Esophagus muscularis mucosa (tissue), 3 donors: ENCODE data around the gene MEIS2.

Source experiments
- POLR2A ChIP-seq: fragments of 450-650 bp; IDR thresholded peaks from one replicate; pipeline ENCODE4 v1.6.1; 2017; ENCODE audit warnings: antibody characterized with exemption, moderate library complexity, mild to moderate bottlenecking, low read depth
- TF ChIP-seq, protein P1 (sequence below), 3 experiments: fragments of 200-600 bp in 2 of 3; fragments of 450-650 bp in 1 of 3; sonication (generic) in 2 of 3; IDR thresholded peaks; one replicate each; pipeline ENCODE4 v1.5.1; 2017 to 2019; ENCODE audit warnings: antibody characterized with exemption in 3 of 3, mild to moderate bottlenecking in 2 of 3, moderate library complexity in 1 of 3

DNA sequence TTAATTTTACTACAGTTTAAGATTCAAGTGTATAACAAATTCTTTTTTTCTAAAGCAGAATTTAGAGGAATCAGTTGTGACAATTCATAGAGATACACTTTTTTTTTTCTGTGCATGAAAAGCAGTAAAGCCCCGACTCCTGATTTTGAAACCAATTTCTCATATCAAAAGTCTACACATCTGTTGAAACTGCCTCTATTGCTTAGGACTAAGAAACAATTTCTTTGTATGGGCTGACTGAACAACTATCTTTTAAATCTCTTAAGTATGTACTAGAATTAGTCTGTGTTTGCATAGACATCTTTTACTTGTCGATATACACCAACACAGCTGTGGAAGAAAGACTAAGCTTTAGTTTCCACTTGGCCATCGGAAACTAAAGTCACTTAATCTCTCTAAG, 127.6 kb downstream of the MEIS2 start:
- no peak for TF ChIP-seq POLR2A
- TF ChIP-seq, protein P1, sequence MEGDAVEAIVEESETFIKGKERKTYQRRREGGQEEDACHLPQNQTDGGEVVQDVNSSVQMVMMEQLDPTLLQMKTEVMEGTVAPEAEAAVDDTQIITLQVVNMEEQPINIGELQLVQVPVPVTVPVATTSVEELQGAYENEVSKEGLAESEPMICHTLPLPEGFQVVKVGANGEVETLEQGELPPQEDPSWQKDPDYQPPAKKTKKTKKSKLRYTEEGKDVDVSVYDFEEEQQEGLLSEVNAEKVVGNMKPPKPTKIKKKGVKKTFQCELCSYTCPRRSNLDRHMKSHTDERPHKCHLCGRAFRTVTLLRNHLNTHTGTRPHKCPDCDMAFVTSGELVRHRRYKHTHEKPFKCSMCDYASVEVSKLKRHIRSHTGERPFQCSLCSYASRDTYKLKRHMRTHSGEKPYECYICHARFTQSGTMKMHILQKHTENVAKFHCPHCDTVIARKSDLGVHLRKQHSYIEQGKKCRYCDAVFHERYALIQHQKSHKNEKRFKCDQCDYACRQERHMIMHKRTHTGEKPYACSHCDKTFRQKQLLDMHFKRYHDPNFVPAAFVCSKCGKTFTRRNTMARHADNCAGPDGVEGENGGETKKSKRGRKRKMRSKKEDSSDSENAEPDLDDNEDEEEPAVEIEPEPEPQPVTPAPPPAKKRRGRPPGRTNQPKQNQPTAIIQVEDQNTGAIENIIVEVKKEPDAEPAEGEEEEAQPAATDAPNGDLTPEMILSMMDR (IDR thresholded peaks at IDR 0.05): no peak
